Naive thymus-derived CD4-positive, alpha-beta T cell (primary cell): ENCODE results near the gene DDX42. TPM values are rescaled to one million over a fixed set of nuclear protein-coding genes. Genes with fewer than 3 reads are reported as not detected.
A peak's percentile ranks its signal among the peaks of the same experiment; 100 is the strongest.
"Not testable (repeated sequence)": the region's sequence is repeated elsewhere in the genome, so short reads cannot be mapped to it uniquely, and the experiment has no call there.

ENCODE experiments used
- ATAC-seq: fragments of 150-1000 bp; cut with Tn5 transposase; 2 replicates; pipeline ENCODE4 v1.10.0; 2021; ENCODE audit warnings: mild to moderate bottlenecking, moderate library complexity
- CTCF ChIA-PET: fragments of 350-600 bp; sonication (Branson Sonifier 250); formaldehyde crosslinking; loops from one replicate; lab custom pipeline; 2021; ENCODE audit warnings: antibody characterized with exemption; lab: Charles Lee
- POLR2A ChIA-PET: fragments of 350-600 bp; sonication (Branson Sonifier 250); formaldehyde crosslinking; loops from one replicate; lab custom pipeline; 2021; ENCODE audit warnings: antibody characterized with exemption, inconsistent platforms; lab: Charles Lee
- DNase-seq, 9 donors: peaks; one replicate each; pipeline versions ENCODE4 v3.0.0 to v3.0.0-alpha.2; 2020 to 2022; ENCODE audit warnings: mixed read lengths in 1 of 9
- H3K27ac ChIP-seq: one replicate; pipeline ENCODE4 v1.7.0; 2013; ENCODE audit warnings: mild to moderate bottlenecking, low read depth, low read length, moderate library complexity
- H3K27me3 ChIP-seq, 2 donors: one replicate each; pipeline ENCODE4 v1.7.0; 2013; ENCODE audit warnings: low read length in 2 of 2, mild to moderate bottlenecking in 2 of 2, moderate library complexity in 2 of 2; ENCODE audit not compliant: control insufficient read depth in 2 of 2, insufficient read depth in 2 of 2
- H3K36me3 ChIP-seq, 3 experiments: 1 replicate in 2 of 3; 2 replicates in 1 of 3; pipeline ENCODE4 v1.7.0; 2013; ENCODE audit warnings: low read length in 3 of 3, mild to moderate bottlenecking in 3 of 3, moderate library complexity in 1 of 3; ENCODE audit not compliant: insufficient read depth in 3 of 3, control insufficient read depth in 2 of 3
- H3K4me1 ChIP-seq, 2 donors: one replicate each; pipeline ENCODE4 v1.7.0; 2013; ENCODE audit warnings: low read length in 2 of 2, mild to moderate bottlenecking in 2 of 2, moderate library complexity in 1 of 2; ENCODE audit not compliant: control insufficient read depth in 2 of 2, insufficient read depth in 2 of 2
- H3K4me3 ChIP-seq: 2 replicates; pipeline ENCODE4 v1.7.0; 2013; ENCODE audit warnings: mild to moderate bottlenecking, low read length
- H3K9me3 ChIP-seq, 3 experiments: 1 replicate in 2 of 3; 2 replicates in 1 of 3; pipeline ENCODE4 v1.7.0; 2013; ENCODE audit warnings: low read length in 3 of 3; ENCODE audit not compliant: control insufficient read depth in 2 of 3
- H3K27ac Mint-ChIP-seq, 9 donors: one replicate each; pipeline ENCODE4 v1.8.0; 2020 to 2022; ENCODE audit warnings: mixed read lengths in 9 of 9, mild to moderate bottlenecking in 8 of 9, moderate library complexity in 5 of 9, inconsistent platforms in 2 of 9
- H3K27me3 Mint-ChIP-seq, 5 donors: one replicate each; pipeline ENCODE4 v1.8.0; 2021 to 2022; ENCODE audit warnings: mixed read lengths in 5 of 5, mild to moderate bottlenecking in 1 of 5
- H3K36me3 Mint-ChIP-seq, 5 donors: one replicate each; pipeline ENCODE4 v1.8.0; 2020 to 2022; ENCODE audit warnings: mixed read lengths in 5 of 5, mild to moderate bottlenecking in 3 of 5, inconsistent platforms in 1 of 5
- H3K4me1 Mint-ChIP-seq, 7 donors: one replicate each; pipeline ENCODE4 v1.8.0; 2020 to 2022; ENCODE audit warnings: mixed read lengths in 7 of 7, mild to moderate bottlenecking in 3 of 7, inconsistent platforms in 1 of 7
- H3K4me3 Mint-ChIP-seq, 10 donors: one replicate each; pipeline ENCODE4 v1.8.0; 2020 to 2022; ENCODE audit warnings: mild to moderate bottlenecking in 10 of 10, mixed read lengths in 10 of 10, moderate library complexity in 6 of 10, inconsistent platforms in 2 of 10
- H3K9me3 Mint-ChIP-seq, 11 donors: one replicate each; pipeline ENCODE4 v1.8.0; 2020 to 2022; ENCODE audit warnings: mixed read lengths in 11 of 11, mild to moderate bottlenecking in 4 of 11, inconsistent platforms in 1 of 11, moderate library complexity in 1 of 11
- intact Hi-C, 2 donors: fragments of 100-400 bp; cut with micrococcal nuclease; formaldehyde crosslinking; loops; one replicate each; pipeline ENCODE4 v1.15.1; 2023
- polyA plus RNA-seq, 2 donors: library from polyadenylated mRNA; unstranded; fragments of 300-500 nt; fragmentation: Illumina TruSeq; gene quantifications; one replicate each; pipeline ENCODE4 v1.2.3, GENCODE V29; 2021
- total RNA-seq, 6 experiments: library from RNA in 5 of 6; stranded (reverse) in 5 of 6; gene quantifications; 1 replicate in 5 of 6; 2 replicates in 1 of 6; pipeline ENCODE4 v1.2.3 and lab custom pipeline; 2021 to 2026

DDX42 gene
- total and polyA plus RNA-seq, 7 experiments from 2014 or later, result 11.8 to 192 (median 117) TPM

DNA sequence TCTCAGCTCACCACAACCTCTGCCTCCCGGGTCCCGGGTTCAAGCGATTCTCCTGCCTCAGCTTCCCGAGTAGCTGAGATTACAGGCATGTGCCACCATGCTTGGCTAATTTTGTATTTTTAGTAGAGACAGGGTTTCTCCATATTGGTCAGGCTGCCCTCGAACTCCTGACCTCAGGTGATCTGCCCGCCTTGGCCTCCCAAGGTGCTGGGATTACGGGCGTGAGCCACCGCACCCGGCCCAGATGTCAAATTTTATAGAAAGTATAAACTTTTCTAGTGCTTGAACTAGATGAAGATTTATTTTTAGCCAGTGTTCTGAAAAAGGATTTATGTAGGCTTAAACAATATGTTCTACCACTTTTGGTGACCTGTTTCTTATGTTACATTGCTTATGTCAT lies 22.4 kb downstream of the DDX42 start:
- H3K36me3 ChIP-seq, result peaks cover 26 to 98% (median 31%) of the 10 kb centered on the region in 3 experiments
- POLR2A ChIA-PET, result interaction anchor here (0.7 to 2.1 kb wide), 3 partner anchors 21 to 60 kb away, joined by 3 to 6 read pairs (median 3); partner anchors contain the start of gene CCDC47
- H3K4me3 ChIP-seq, H3K27me3 ChIP-seq, H3K27ac ChIP-seq, intact Hi-C loops, DNase-seq, CTCF ChIA-PET, H3K27me3 Mint-ChIP-seq, H3K4me1 ChIP-seq, H3K9me3 ChIP-seq, ATAC-seq, H3K9me3 Mint-ChIP-seq, H3K4me3 Mint-ChIP-seq: not testable (repeated sequence)
- H3K36me3 Mint-ChIP-seq, result peaks cover 4 to 59% (median 28%) of the 10 kb centered on the region in 5 donors
- peaks cover 0 to 26% (median 9%) of the 10 kb centered on the region in 7 donors for H3K4me1 Mint-ChIP-seq
- H3K27ac Mint-ChIP-seq, result peak overlapping the region in 1 of 9 donors; percentile 17

DNA sequence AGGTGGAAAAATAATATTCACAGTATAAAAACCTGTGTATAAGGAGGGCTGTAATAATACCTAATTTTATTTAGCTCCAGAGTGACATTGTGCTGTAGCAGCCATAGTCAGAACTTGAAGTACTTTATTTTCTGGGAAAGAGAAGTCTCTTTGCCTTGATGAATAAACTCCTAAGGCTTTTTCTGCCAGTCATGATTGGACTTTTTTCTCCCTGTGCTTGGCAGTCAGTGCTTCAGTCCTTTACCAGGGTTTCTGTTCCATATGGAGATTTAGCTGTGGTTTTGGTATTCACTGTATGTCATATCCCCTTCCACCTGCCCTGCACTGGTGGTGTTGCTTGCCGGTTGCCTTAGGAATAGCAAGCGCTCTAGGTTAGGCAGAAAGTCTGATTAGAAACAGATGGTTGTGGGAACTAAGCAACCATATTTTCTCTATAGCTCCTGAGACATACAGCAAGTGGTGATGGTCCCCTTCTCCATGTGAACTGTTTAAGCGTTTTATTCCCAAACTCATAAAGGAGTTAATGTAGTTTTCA lies 24.7 kb downstream of the DDX42 start:
- peaks cover 0 to 3% (median 0%) of the 10 kb centered on the region in 11 donors for H3K9me3 Mint-ChIP-seq
- no peak for DNase-seq
- Histone ChIP-seq H3K9me3 (no peaks in the 10 kb centered on the region), H3K36me3 (peaks cover 28 to 96% (median 29%) of the 10 kb centered on the region in 3 experiments), H3K27ac (no peak overlapping the region), H3K4me3 (no peak overlapping the region), H3K27me3 (no peaks in the 10 kb centered on the region), H3K4me1 (no peaks in the 10 kb centered on the region)
- H3K4me3 Mint-ChIP-seq, result no peak overlapping the region
- H3K27ac Mint-ChIP-seq, result no peak overlapping the region
- H3K27me3 Mint-ChIP-seq, result no peaks in the 10 kb centered on the region
- ChIA-PET POLR2A (interaction anchor here (0.6 to 0.7 kb wide), 2 partner anchors 19 to 372 kb away, joined by 3 read pairs; no protein-coding TSS in a partner anchor), CTCF (no interaction called here)
- no peak for ATAC-seq
- peaks cover 4 to 54% (median 25%) of the 10 kb centered on the region in 5 donors for H3K36me3 Mint-ChIP-seq
- intact Hi-C loops, result no loop called here
- peaks cover 0 to 12% (median 5%) of the 10 kb centered on the region in 7 donors for H3K4me1 Mint-ChIP-seq

GRCh38 chr17:63800783-63801182 lies 26.8 kb downstream of the DDX42 start:
- no peaks in the 10 kb centered on the region for H3K27me3 ChIP-seq
- no peaks in the 10 kb centered on the region for H3K4me1 ChIP-seq
- Mint-ChIP-seq H3K36me3 (peaks cover 8 to 48% (median 29%) of the 10 kb centered on the region in 5 donors), H3K27me3 (no peaks in the 10 kb centered on the region), H3K4me1 (peaks cover 0 to 7% (median 4%) of the 10 kb centered on the region in 7 donors), H3K27ac (no peak overlapping the region), H3K4me3 (no peak overlapping the region), H3K9me3 (peaks cover 0 to 3% (median 0%) of the 10 kb centered on the region in 11 donors)
- H3K9me3 ChIP-seq, result no peaks in the 10 kb centered on the region
- ATAC-seq, result no peak
- POLR2A ChIA-PET, result interaction anchor here (0.5 to 0.6 kb wide), 2 partner anchors 65 to 301 kb away, joined by 3 read pairs; no protein-coding TSS in a partner anchor
- H3K27ac ChIP-seq, result no peak overlapping the region
- no peak overlapping the region for H3K4me3 ChIP-seq
- CTCF ChIA-PET, result interaction anchor here (1.2 kb wide), 1 partner anchor 9 kb away, joined by 4 read pairs; no protein-coding TSS in a partner anchor
- H3K36me3 ChIP-seq, result peaks cover 21 to 95% (median 27%) of the 10 kb centered on the region in 3 experiments
- intact Hi-C loops, result no loop called here
- DNase-seq, result no peak

DNA sequence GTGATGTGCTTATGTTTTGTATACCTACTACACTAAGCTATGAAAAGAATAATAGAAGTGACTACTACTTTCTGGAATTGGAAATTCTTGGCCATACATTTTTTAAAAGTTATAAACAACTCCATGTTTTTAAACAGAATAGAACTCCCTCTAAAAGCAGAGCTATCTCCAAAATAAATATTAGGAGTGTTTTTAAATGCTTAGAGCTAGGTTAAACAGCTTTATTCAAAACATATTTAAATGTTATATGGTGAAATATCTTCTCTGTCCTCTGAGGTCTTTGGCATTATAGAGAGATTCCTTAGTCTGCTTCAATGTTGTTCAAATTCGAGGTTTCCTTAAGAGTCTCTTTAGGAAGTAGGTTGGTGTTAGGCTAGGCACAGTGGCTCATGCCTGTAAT lies 30.4 kb downstream of the DDX42 start:
- Histone ChIP-seq H3K4me3 (no peak overlapping the region), H3K27me3 (no peaks in the 10 kb centered on the region), H3K27ac (no peak overlapping the region), H3K4me1 (no peaks in the 10 kb centered on the region), H3K36me3 (peaks cover 15 to 93% (median 28%) of the 10 kb centered on the region in 3 experiments), H3K9me3 (no peaks in the 10 kb centered on the region)
- Mint-ChIP-seq H3K9me3 (peaks cover 0 to 3% (median 0%) of the 10 kb centered on the region in 11 donors), H3K27ac (peak overlapping the region in 7 of 9 donors; percentile 3 to 80 (median 50)), H3K4me1 (peaks cover 0 to 8% (median 0%) of the 10 kb centered on the region in 7 donors), H3K27me3 (no peaks in the 10 kb centered on the region), H3K4me3 (no peak overlapping the region), H3K36me3 (peaks cover 9 to 60% (median 33%) of the 10 kb centered on the region in 5 donors)
- intact Hi-C loops, result no loop called here
- no peak for DNase-seq
- ChIA-PET POLR2A (interaction anchor here (0.6 to 2.1 kb wide), 5 partner anchors 14 to 109 kb away, joined by 3 to 7 read pairs (median 3); partner anchors contain the start of gene DDX42), CTCF (interaction anchor here (1.5 to 1.6 kb wide), 2 partner anchors 14 to 30 kb away, joined by 3 to 5 read pairs; no protein-coding TSS in a partner anchor)
- no peak for ATAC-seq

GRCh38 chr17:63805591-63805990 lies 31.6 kb downstream of the DDX42 start:
- Histone ChIP-seq H3K4me3 (no peak overlapping the region), H3K9me3 (no peaks in the 10 kb centered on the region), H3K36me3 (peaks cover 17 to 91% (median 26%) of the 10 kb centered on the region in 3 experiments), H3K27me3 (no peaks in the 10 kb centered on the region), H3K4me1 (no peaks in the 10 kb centered on the region), H3K27ac (no peak overlapping the region)
- H3K4me1 Mint-ChIP-seq, result peaks cover 0 to 8% (median 0%) of the 10 kb centered on the region in 7 donors
- H3K27me3 Mint-ChIP-seq, result no peaks in the 10 kb centered on the region
- no peak overlapping the region for H3K4me3 Mint-ChIP-seq
- ChIA-PET CTCF (no interaction called here), POLR2A (interaction anchor here (1.1 kb wide), 1 partner anchor 111 kb away, joined by 3 read pairs; no protein-coding TSS in a partner anchor)
- DNase-seq, result no peak
- intact Hi-C loops, result no loop called here
- peaks cover 14 to 57% (median 25%) of the 10 kb centered on the region in 5 donors for H3K36me3 Mint-ChIP-seq
- H3K9me3 Mint-ChIP-seq, result peaks cover 0 to 1% (median 0%) of the 10 kb centered on the region in 11 donors
- H3K27ac Mint-ChIP-seq, result peak overlapping the region in 6 of 9 donors; percentile 2 to 65 (median 42)
- ATAC-seq, result no peak

GRCh38 chr17:63809970-63810369 lies 36.0 kb downstream of the DDX42 start:
- peak overlapping the region in 4 of 9 donors; percentile 32 to 72 (median 68) for H3K27ac Mint-ChIP-seq
- no peaks in the 10 kb centered on the region for H3K9me3 ChIP-seq
- no peaks in the 10 kb centered on the region for H3K9me3 Mint-ChIP-seq
- no peak for DNase-seq
- no peak for ATAC-seq
- no peaks in the 10 kb centered on the region for H3K27me3 ChIP-seq
- H3K27me3 Mint-ChIP-seq, result no peaks in the 10 kb centered on the region
- H3K4me1 Mint-ChIP-seq, result peaks cover 0 to 7% (median 0%) of the 10 kb centered on the region in 7 donors
- no peak overlapping the region for H3K27ac ChIP-seq
- H3K4me1 ChIP-seq, result no peaks in the 10 kb centered on the region
- no peak overlapping the region for H3K4me3 Mint-ChIP-seq
- intact Hi-C loops, result no loop called here
- POLR2A ChIA-PET, result interaction anchor here (0.6 to 1.0 kb wide), 3 partner anchors 30 to 61 kb away, joined by 3 to 4 read pairs (median 3); no protein-coding TSS in a partner anchor
- H3K36me3 Mint-ChIP-seq, result peaks cover 15 to 73% (median 36%) of the 10 kb centered on the region in 5 donors
- H3K36me3 ChIP-seq, result peaks cover 41 to 94% (median 48%) of the 10 kb centered on the region in 3 experiments
- H3K4me3 ChIP-seq, result no peak overlapping the region
- CTCF ChIA-PET, result interaction anchor here (1.4 to 1.6 kb wide), 2 partner anchors 10 to 24 kb away, joined by 3 to 4 read pairs; no protein-coding TSS in a partner anchor
